Fibroblast of gingiva (primary cell): ENCODE measurements around the gene EIF5AL1.
A peak's percentile ranks its signal among the peaks of the same experiment; 100 is the strongest.
"Not testable (repeated sequence)": the region's sequence is repeated elsewhere in the genome, so short reads cannot be mapped to it uniquely, and the experiment has no call there.

ENCODE experiments used
- DNase-seq: peaks from one replicate; pipeline ENCODE4 v3.0.0-alpha.2; 2011; ENCODE audit warnings: low read depth

The EIF5AL1 gene

DNA sequence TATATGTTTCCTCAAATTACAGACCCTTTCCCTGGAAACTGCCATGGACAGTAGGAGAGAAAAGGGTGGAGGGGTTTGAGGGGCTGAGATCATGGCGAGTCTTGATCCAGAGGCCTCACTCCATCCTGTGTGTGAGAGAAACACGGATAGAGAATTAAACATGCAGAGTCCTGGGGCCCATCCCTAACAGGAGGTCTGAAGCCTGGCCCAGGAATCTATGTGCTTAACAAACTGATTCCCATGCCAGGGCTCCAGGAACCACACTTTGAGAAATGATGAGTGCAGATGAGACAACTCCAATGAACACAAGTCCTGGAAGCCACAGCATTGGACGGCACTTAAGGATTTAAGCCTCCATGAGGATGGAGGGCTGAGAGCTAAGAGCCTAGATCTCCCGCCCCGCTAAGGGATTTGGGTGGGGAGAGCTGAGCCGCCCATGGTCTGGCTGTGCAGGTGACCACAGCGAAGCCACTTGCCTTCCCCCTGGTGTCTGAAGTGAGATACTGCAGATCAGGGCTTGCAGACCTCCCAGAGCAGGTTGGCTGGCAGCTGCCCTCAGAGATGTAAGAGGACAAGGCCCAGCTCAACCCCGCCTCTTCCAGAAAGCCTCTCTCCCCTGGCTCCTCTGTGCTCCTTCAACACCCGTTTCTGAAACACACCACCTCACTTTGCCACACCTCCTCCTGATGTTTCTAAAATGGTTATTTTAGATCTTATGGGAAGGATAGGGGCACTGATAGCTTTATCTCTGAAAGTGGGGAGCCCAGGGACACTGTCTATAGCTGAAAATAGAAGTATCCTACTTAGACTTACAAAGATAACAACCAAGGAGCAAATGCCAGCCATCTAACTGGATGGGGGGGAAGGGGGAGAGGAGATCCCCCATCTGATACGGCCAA, 24.8 kb upstream of the EIF5AL1 start:
- peak; percentile 63 for DNase-seq

DNA sequence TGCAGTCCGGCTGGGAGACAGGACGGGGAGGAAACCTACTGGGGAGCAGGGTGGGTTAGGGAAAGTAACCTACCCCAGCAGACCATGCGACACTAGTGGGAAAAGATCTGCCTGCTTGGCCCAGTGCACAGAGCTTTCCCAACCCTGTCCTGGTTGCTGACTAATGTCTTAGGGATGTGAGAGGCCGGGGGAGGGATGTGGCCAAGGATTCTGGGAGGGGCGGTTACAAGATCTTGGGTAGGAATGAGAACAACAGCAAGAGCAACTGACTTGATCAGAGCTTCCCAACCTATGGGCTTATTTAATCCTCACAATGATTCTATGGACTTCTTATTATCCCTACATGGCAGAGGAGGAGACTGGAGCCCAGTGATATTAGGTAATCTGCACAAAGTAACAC, 24.0 kb upstream of the EIF5AL1 start:
- DNase-seq: peak; percentile 88

DNA sequence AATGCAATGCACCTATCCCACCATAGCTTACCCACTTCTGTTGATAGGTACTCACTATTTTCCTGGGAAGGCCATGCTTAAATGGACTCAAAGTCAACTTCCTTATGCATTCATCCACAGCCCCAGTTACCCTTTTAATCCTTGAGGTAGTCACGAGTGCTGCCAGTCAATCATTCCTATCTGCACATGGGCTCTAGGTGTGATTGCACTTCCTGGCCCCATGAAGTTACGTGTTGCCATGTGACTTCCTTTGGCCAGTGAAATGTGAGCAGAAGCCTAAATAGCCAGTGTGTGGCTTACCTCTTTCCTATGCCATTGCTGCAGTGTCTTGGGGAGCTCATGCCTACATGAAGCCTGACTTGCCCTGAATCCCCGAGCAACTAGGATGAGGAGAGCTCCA, 23.5 kb upstream of the EIF5AL1 start:
- DNase-seq: no peak

DNA sequence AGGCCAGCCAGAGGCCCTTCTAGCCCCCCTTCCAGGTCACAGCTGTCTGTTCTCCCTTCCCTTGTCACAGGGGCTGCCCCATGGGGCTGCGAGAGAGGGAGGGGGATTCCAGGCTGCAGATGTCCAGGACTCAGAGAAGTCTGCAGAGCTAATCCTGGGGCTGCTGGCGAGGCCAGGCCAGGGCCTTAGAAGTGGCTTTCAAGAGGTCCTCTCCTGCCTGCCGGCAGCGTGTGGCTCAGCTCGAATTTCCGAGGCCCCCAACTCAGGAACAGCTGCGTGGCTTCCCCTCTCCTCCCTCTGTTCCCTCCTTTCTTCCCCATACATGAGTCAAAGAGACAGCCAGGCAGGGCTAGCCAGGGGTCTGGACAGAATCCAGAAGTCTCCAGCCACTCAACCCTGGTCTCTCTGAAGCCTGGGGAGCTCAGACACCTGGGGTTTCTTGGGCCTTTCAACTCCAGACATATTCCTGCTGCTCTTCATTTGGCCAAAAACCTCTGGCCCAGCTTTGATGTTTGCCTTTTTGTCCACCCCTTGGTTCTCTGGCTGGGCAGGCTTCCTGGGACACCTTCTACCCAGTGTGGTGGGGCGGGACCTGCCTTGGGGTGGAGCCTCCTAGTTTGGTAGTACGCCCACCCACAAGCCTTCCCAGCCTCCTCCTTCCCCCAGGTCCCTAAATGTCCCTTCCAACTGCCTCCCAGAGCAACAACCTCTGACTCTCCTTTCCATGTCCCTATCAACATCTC, 21.8 kb upstream of the EIF5AL1 start:
- no peak for DNase-seq

DNA sequence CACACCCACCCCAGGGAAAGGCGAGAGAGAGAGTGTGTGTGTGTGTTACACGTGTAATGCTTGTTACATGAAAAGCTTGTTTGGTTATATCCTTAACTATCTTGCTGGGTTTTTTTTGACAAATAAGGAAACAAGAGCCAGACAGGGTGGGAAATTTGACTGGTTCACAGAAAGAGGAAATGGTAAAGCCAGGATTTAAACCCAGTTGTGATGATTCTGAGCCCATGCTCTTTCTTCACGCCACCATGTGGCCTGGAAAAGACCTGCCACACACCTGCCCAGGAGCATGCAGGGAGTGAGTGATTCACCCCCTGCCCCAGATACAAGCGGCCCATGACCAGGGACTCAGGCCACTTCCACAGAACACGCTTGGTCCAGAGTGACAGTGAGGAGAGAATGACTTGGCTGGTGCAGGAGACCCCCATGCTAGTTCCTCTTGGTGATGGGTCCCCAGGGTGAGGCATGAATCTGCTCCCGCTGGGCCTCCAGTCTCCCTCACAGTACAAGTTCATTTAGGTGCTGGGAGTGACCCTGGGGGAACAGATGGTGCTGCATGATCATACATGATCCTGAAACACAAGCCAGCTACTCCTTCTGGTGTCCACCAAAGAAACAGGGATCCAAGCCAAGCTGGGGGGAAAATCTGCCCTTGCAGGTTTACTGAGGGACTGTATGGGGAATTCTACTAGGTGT, 21.0 kb upstream of the EIF5AL1 start:
- no peak for DNase-seq

DNA sequence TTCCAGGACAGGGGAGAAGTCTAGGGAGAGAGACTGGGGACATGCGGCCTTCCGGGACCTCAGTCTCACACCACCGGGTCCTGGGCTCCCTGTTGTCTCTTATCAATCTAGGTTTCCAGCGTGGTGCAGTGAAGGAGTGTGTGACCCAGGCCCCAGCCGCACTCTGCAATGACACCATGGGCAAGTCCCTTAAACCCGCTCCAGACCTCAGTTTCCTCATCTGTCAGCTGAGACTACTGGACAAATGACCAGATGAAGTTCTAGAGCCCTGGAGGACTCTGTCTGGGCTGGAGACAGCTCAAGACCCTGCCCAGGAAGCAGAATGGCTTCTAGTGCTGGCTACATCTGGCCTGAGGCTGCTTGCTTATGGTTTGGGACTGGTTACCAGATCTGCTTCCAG, 20.1 kb upstream of the EIF5AL1 start:
- no peak for DNase-seq

DNA sequence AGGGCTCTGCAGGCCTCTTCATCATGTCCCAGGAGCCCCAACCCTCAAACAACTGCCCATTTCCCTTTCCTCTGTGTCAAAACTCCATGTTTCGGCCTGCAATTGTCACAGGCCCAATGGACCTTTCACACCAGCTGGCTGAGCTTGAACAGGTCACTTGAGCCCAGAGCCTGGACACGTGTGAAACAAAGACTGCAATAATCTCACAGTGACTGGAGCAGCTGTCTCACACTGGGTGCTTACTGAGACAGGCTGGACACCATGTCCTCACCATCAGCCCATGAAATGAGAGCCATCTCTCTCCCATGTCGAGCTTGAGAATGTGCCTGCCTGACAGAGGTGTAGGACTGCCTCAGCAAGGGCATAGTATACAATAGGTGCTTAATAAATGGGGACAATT, 19.5 kb upstream of the EIF5AL1 start:
- DNase-seq: no peak

DNA sequence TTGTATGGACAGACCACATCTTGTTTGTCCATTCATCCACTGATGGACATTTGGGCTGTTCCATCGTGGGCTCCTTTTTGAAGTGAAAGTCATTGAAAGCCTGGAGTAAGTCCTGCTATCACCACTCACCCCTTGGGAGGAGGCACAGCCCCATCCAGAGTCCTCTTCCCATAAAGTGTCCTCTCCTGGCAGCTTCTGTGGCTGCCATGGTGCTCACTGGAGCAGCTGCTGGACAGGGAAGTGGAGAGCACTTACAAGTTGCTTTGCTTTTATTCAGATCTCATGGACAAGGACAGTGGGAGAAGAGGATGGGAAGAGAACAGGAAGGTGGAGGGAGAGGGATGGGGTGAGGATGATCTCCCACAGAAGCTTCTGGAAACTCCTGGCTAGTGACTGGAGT, 18.5 kb upstream of the EIF5AL1 start:
- DNase-seq: no peak

DNA sequence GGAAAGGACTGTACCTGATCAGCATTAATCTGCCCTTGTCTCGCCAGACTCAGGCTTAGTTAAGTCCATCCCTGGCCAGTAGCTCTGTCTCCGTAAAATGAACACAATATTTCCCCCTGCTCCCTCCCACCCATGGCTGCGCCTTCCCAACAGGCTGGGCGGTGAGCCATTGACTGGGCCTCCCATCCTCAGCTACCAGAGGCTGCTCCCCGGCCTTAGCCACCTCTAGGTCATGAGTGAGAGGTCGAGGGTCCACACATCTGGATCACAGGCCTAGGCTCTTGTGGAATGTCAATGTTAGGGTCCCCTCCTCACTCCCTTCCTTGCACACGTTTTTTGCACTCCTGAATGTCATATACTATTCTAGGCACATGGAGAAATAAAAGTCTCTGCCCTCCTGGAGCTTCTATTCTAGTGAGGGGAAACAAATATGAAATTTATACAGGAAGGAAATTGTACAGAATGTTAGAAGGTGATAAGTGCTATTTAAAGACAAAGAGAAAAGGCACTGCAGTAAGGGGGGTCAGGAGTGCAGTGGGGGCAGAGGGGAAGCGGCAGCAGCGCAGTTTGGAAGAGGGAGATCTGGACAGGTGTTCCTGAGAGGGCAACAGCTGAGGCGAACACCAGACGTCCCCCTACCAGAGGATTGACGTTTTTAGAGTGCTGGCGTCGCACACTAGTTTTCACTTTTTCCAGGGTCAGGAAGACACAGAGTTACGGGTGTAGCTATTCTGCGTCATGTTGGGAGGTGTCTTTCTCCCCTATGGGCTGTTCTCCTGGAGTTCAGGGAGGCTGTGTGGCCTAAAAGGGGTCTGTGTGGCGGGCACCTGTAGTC, 17.2 kb upstream of the EIF5AL1 start:
- DNase-seq: no peak

DNA sequence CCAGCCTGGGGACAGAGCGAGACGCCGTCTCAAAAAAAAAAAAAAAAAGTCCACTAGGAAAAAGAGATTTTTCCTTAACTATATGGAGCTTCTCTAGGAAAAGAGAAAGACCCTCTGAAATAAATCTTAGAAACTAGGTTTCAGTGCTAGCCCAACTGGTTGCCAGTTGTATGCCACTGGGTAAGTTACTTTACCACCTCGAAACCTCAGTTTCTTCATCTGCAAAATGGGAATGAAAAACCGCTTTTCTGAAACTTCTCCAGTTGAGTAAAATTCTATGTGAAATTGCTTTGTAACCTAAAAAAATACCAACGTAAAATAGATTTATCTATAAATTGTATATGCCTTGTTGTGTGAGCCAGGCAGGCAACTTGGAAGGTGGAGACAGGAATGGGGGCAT, 16.5 kb upstream of the EIF5AL1 start:
- no peak for DNase-seq

DNA sequence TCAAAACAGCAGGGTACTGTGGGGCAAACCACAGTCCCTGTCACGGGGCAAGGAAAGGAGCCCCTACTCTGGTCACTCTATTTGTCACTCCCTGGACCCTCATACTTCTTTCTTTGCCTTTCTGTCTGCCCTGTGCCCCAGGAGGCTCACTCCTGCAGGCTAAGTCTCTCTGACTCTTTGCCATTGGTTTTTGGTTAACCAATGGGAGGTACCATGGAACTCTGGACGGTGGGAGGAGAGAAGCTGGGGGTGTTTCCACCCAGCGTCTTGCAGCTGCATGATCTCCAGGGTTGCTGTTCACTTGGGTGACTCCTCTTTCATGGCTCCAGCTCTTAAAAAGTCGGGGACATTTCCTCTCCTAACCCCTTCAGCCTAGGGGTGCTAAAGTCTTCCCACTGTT, 15.4 kb upstream of the EIF5AL1 start:
- no peak for DNase-seq

DNA sequence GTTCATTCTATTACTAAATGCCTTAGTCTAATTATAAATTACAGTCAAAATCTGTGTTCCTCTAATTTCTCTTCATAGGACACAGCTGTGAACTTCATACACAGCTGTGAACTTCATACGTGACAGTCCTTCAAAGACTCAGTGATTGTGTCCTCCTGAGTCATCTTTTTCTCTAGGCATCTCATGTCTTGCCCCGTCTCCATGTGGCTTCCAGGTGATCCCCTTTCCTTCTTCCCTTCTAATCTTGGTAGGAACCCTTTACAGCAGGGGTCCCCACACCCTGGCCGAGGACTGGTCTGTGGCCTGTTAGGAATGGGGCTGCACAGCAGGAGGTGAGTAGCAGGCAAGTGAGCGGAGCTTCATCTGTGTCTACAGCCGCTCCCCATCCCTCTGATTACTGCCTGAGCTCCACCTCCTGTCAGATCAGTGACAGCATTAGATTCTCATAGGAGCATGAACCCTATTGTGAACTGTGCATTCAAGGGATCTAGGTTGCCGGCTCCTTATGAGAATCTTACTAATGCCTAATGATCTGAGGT, 14.0 kb upstream of the EIF5AL1 start:
- no peak for DNase-seq

DNA sequence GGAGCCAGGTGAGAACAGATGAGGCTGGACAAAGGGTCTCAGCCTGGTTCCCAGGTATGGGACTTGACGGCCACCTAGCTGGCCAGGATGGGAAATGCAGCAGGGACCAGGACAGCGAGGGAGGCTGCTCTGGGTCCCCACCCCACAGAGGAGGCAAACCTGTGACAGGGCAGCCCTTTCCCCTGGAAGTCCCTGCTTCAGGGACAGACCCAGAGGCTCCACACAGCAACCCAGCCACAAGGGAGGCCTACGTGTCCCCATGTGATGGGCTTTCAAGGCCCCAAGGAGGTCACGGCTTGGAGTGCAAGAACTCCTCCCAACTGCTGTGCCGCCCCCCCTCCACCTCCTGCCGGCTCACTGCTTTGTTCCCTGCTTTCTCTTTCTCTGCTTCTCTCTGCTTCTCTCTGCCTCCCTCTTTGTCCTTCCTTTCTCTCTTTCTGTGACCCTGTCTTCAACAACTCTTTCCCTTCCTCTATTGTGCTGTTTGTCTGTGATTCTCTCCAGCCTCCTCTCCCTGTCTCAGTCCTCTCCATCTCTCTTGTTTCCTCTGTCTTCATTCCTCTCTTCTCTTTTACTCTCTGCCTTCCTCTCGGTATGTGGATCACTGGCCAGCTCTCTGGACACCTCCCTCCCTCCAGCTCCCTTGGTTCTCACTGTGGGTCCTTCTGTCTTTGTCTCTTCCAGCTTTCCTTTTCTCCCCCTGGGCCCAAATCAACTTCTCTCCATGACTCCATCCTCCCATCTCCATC, 9.6 kb upstream of the EIF5AL1 start:
- DNase-seq: no peak

DNA sequence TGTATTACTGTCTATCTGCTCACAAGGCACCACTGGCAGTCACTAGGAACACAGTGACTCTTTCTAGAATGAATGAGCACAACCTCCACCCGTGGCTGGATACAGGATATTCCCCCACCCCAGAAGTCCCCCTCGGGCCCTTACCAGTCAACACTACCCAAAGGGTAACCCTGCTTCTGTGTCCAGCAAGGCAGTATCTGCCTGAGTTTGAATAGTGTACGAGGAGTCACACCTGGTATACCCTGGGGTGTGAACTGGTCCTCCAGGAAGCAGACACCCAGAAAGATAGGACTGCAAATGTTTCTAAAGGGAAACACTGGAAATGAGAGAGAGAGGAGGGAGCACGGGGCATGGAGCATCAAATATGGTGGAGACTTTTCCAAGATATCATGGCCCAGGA, 8.5 kb upstream of the EIF5AL1 start:
- DNase-seq: not testable (repeated sequence)

DNA sequence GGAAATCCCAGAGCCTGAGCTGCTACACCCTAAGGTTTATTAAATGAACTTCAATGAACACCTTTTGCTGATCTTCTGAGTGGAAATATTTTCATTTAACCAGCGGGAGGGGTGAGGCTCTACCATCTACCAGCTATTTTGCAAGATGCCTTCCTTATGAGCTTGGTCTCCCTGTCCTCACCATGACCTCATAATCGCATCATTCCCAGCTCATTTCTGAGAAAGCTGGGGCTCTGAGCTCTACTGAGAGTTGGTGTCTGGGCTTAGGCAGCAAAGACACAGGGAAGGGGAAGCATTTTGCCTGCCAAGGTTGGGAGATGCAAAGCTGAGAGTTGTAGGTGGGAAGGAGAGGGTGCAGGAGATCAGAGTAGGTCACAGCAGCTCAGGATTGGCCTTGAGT, 7.8 kb upstream of the EIF5AL1 start:
- DNase-seq: not testable (repeated sequence)

DNA sequence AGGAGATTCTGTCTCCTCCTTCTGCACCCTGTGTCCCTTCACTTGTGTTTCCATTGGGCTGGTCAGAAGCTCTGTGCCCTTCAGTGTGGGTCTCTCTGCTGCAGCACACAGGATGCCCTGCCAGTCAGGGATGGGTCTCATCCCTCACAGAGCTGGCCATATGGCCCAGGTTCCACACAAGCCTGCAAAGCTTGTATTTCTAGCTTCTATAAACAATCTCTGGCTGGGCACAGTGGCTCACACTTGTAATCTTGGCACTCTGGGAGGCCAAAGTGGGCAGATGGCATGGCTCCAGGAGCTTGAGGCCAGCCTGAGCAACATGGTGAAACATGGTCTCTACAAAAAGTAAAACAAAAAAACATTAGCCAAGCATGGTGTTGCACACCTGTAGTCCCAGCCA, 7.0 kb upstream of the EIF5AL1 start:
- DNase-seq: not testable (repeated sequence)

DNA sequence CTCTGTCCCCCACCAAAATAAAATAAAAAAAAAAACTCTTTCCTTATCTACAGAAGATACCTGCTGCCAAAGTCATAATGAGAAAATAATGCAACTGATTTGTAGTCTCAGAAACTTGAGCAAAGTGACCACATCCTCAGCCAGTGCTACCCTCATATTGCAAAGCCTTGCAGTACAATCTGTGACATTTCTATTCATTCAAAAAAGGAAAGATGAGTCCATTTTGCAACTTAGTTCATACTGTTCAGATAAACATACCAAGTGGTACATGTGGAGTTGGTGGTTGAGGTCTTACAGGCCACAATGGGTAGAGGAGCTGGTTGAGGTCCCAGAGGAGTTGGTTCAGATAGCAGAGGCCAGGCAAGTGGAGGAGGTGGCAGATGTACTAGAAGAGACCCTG, 6.5 kb upstream of the EIF5AL1 start:
- no peak for DNase-seq

DNA sequence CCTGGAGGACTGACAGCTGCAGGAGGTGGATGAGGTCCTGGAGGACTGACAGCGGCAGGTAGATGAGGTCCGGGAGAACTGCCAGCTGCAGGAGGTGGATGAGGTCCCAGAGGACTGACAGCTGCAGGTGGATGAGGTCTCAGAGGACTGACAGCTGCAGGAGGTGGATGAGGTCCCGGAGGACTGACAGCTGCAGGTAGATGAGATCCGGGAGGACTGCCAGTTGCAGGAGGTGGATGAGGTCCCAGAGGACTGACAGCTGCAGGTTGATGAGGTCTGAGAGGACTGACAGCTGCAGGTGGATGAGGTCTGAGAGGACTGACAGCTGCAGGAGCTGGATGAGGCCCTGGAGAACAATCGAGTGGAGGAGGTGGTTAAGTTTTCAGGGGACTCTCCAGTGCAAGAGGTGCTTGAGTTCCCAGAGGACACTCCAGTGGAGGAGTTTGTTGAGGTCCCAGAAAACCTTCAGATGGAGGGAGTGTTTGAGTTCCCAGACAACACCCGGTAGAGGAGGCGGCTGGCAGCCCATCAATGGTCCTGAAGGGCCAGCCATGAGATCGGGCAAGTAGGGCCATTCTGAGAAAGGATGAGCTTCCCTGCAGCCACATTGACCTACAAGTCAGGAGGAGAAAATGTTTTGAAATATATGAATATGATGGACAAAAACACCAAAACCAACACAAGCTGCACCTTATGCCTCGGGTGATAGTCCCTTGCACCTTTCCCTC, 4.7 kb upstream of the EIF5AL1 start:
- no peak for DNase-seq

DNA sequence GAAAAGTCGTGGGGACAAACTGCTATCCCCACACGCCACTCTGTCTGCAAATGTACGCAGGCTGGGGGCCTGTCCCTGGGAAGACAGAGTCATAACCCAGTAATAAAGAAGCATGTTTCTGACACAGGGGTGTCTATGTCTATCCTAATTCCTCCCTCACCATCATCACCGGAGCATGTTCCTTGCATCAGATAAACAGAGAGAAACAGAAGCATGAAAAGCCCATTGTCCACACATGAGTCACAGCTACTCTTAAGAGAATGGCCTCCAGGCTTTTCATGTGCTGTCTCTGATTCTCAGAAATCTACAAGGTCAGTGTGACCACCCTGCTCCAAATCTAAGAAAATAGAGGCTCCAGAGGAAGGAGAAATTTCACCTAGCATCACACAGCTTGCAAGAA, 4.1 kb upstream of the EIF5AL1 start:
- DNase-seq: not testable (repeated sequence)

DNA sequence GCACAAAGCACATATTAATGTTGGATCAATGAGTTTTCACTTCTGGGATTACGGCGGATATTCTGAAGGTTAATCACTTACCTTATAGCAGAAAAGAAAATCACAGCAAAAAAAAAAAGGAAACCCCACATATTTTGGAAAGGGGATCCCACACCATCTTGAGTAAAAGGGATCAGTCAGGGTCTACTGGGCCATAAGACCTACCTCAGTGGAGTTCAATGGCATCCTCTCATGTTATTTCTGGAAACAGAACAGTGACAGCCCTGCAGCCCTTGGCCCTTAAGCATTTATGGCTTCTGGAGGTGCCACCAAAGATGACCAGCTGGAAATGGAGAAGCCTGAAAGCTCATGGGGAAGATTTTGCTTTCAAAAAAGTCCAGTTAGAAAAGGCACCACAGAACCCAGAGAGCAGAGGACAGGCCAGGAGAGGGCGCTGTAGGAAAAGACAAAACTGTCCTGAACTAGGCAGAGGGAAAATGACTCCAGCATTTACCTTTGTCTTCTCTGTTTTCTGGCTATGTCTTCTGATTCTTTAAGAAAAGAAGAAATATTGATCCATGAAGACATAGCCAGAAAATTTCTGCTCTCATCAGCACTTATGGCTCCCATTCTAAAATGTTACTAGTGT, 2.9 kb upstream of the EIF5AL1 start:
- not testable (repeated sequence) for DNase-seq
